8988T (cell line): ENCODE results near the gene RCC1.
"Not testable (repeated sequence)": the region's sequence is repeated elsewhere in the genome, so short reads cannot be mapped to it uniquely, and the experiment has no call there.

ENCODE experiments used
- DNase-seq: peaks from one replicate; pipeline ENCODE4 v3.0.0; 2011

The RCC1 gene

GRCh38 chr1:28512058-28512611, 6.3 kb downstream of the RCC1 start:
- DNase-seq = no peak

DNA sequence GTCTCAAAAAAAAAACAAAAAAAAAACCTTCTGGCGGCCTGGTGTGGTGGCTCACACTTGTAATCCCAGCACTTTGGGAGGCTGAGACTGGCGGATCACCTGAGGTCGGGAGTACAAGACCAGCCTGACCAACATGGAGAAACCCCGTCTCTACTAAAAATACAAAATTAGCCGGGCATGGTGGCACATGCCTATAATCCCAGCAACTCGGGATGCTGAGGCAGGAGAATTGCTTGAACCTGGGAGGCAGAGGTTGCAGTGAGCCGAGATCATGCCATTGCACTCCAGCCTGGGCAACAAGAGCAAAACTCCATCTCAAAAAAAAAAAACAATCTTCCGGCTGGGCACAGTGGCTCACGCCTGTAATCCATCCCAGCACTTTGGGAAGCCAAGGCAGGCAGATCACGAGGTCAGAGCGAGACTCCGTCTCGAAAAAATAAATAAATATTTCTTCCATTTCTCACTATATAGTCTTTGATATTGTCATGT, 8.6 kb downstream of the RCC1 start:
- not testable (repeated sequence) for DNase-seq

DNA sequence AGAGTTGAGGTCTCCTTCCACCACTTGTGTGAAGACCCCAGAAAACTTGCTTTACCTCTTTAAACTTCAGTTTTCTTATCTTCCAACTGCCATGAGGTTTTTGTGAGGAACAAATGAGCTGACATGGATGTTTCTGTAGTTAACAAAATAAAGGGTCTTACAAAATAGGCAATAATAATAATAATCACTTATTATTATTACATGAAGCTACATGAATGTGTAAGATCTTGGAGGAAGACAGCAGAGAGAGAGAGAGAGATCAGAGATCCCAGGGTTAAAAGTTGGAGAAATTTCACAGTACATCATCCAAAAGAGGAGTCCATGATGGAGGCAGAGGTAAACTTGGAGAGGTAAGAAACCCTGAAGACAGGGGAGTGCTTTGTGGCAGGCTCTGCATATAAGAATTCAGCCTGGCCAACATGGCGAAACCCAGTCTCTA, 10.7 kb downstream of the RCC1 start:
- DNase-seq = no peak

DNA sequence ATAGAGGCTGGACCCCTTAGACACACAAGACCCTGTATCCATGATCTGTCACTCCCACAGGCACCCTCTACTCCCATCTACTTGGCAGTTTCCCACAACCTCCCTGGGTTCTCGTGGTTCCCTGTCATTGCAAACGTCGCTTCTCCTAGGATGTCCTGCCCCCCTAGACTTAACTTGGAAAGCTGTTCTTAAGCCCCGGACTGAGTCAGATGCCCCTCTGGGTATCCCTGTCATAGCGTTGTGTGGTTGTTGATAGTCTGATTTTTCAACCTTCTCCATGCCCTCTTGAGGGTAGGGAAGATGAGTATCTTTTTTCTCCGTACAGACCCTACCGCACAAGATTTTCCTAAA, 11.8 kb downstream of the RCC1 start:
- no peak for DNase-seq

DNA sequence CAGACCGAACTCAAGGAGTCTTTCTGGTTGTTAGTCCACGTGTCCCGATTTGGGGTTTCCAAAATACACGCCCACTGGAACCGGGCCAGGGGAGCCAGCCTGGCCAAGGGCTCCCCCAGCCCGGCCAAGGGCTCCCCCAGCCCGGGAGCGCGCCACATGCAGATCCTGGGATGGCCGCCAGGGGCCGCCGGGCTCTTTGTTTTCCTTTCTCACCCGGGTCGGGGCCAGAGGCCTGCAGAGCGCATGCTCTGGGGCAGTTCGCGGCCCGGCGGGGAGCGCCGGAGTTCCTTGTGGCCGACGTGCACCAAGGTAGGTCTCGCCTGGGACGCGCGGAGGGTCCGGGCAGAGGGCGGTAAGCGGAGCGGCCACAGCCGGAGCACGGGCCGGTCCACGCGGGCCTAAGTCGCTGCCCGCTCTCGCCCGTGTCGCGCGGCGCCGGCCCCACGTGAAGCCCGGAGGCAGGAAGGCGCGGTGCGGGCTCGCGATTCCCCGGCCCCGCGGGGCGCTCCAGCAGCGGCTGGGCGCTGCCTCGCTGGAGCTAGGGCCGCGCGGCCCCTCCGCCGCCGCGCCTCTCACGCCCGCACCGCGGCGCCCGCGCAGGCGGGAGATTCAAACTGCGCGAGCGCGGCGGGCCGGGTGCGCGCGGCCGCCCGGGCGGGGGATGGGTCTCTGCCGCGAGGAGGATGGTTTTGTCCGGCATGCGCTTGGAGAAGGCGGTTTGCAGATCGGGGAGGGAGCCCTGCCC, 12.3 kb downstream of the RCC1 start:
- peak; percentile 64 for DNase-seq

DNA sequence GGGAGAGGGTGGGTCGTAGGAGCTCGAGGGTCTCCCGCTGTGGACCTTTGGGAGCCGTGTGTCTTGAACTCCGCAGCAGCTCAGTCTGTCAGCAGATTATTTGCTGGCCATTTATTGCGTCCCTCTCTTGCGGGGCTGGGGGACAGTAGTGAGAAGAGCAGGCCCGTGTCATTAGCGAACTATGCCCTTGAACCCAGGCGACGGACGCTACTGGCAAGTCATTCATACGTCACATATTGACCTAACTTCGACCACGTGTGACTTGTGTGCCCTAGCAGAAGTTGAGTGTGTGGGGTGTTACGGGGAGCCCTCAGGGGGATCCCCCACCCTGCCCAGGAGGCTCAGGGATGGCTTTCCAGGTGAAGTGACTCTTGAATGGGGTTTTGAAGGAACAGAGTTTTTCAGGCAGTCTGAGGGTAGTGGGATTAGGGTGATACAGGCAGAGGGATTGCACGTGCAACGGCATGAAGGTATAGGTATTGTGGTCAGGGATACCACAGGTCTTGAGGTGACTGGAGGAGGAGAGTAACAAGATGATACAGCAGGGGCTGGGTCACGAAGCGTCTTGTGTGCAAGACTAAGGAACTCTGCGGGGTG, 13.0 kb downstream of the RCC1 start:
- DNase-seq = no peak

DNA sequence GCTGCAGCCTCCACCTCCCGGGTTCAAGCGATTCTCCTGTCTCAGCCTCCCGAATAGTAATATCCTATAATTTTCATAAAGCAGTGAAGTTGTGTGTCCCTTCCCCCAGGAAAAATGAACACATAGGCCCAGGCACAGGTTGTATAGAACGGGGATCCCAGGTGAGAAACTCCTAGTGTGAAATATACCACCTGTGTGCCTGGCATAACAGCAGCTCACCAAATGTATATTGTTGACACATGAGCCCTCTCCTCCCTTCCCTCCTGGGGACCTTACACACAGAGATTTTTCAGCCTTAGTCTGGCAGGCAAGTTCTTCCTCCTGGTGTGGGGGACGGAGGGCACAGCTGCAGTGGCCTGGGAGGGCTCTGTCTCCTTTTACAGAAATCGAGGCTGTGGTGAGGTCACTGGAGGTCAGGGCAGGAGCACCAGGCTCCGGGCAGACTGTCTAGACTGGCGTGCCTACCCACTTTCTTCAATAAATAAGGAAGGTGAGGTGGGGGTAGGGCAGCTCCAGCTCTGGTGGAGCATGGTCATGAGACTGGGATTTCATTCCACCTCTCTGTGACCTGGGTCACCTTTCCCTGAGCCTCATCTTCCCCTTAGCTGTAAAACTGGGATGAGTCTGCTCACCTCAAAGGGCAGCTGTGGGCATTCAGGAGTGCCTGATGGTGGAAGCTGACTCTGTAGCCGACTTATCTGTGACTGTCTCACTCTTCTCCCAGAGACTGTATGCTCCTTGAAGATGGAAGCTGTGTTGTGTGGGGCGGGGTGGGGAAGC, 14.3 kb downstream of the RCC1 start:
- DNase-seq = no peak

DNA sequence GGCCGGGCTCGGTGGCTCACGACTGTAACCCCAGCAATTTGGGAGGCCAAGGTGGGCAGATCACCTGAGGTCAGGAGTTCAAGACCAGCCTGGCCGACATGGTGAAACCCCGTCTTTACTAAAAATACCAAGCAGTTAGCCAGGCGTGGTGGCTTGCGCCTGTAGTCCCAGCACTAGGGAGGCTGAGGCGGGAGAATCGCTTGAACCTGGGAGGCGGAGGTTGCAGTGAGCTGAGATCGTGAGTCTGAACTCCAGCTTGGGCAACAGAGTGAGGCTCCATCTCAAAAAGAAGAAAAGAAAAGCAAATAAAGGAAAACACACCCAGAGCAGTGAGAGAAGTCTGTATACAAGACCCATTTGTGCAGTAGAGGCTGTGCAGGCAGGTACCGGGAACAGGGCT, 15.0 kb downstream of the RCC1 start:
- not testable (repeated sequence) for DNase-seq

DNA sequence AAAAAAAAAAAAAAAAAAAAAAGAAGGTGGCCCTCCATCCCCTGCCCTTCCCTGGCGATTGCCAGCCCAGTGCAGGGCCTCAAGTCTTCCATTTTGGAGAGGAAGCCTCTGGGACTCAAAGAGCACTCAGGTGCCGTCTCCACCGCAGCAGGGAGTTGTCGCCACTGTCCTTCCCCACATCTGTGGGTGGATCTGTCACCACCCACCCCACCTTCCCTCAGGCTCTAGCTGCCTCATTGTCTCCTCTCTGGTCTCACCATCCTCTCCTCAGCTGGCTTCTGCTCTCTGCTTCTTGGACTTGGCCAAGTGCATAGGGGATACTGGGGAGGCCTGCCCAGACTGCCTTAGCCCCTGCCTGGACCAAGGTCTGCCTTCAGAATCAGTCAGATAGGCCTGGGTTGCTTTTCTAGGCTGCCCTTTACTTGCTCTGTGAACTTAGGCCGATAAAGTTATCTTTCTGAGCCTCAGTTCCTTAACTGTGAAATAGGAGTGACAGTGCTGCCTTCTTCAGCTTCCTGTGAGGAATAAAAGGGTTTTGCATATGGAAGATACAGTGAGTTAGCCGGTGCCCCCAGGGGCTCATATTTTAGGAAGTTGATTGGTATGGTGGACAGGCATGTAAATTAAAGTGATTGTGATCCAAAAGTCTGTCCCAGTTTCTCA, 15.8 kb downstream of the RCC1 start:
- no peak for DNase-seq

- not testable (repeated sequence) for DNase-seq
Observed at GRCh38 chr1:28522537-28522936, 16.7 kb downstream of the RCC1 start.

- not testable (repeated sequence) for DNase-seq
Observed at GRCh38 chr1:28525002-28525642, 19.3 kb downstream of the RCC1 start.

DNA sequence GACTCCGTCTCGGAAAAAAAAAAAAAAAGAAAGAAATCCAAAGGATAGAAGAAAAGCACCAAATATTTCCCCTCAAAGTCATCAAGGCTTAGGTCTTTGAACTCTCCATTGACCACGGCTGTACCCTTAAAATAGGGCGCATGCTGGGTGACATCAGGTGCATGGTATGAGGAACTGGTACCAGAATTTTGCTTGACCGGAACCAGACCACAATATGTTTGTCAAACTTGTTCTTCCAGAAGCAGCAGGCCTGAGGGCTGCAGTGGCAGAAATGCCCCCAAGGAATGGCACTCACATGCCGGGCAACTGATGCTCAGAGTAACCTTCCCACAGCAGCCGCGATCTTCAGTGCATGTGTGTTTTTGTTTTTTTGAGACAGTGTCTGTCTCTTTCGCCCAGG, 21.0 kb downstream of the RCC1 start:
- DNase-seq = no peak

- no peak for DNase-seq
Observed at GRCh38 chr1:28530456-28530855, 24.6 kb downstream of the RCC1 start.

- no peak for DNase-seq
Observed at GRCh38 chr1:28534671-28535070, 28.8 kb downstream of the RCC1 start.

GRCh38 chr1:28535180-28535579, 29.3 kb downstream of the RCC1 start:
- DNase-seq = no peak

DNA sequence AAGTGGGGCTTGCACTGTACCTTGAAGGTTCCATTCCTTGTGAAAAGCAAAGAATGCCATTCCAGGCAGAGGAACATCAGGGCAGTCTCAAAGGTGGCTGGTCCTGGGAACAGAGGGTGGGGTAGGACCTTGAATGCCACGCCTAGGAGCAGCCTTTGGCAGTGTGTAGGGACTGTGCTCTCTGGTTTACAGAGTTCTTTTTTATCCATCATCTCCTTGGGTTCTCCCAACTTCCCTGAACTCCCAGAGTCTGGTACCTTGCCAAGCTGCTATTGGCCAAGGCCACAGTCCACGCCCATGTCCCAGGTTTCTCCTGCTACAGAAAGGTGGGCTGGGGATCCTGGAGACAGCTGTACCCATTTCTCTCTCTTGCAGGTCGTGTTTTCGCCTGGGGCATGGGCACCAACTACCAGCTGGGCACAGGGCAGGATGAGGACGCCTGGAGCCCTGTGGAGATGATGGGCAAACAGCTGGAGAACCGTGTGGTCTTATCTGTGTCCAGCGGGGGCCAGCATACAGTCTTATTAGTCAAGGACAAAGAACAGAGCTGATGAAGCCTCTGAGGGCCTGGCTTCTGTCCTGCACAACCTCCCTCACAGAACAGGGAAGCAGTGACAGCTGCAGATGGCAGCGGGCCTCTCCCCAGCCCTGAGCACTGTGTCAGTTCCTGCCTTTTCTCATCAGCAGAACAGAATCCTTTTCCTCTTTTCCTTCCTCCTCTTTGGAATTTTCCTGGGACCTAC, 31.8 kb downstream of the RCC1 start:
- no peak for DNase-seq

DNA sequence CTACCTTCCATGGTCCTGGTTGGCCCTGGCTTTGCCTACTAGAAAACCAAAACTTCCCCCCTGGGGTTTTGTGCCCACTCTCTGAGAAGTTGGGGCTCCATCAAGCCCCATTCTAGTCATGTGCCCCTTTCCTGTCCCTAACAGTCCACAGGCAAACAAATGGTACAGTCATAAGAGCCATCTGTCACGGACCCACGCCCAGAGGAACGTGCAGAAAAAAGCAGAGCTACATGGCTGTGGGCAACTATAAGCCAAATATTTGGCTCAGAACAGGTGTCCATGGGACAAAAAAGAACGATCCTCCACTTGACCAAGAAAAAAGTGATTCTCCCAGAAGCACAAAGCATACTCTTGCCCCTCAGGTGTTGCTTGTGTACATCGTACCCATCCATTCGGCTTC, 32.4 kb downstream of the RCC1 start:
- DNase-seq = no peak

DNA sequence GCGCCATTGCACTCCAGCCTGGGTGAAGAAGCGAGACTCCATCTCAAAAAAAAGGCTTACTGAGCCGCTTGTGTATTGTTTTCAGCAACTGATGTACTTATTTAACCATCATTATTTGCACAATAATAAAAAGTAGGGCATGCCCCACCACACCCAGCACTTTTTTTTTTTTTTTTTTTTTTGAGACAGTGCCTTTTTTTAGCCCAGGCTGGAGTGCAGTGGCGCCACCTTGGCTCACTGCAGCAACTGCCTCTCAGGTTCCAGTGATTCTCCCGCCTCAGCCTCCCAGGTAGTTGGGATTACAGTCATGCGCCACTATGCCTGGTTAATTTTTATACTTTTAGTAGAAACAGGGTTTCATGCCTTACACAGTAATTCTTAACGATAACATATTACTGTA, 34.8 kb downstream of the RCC1 start:
- DNase-seq = no peak

DNA sequence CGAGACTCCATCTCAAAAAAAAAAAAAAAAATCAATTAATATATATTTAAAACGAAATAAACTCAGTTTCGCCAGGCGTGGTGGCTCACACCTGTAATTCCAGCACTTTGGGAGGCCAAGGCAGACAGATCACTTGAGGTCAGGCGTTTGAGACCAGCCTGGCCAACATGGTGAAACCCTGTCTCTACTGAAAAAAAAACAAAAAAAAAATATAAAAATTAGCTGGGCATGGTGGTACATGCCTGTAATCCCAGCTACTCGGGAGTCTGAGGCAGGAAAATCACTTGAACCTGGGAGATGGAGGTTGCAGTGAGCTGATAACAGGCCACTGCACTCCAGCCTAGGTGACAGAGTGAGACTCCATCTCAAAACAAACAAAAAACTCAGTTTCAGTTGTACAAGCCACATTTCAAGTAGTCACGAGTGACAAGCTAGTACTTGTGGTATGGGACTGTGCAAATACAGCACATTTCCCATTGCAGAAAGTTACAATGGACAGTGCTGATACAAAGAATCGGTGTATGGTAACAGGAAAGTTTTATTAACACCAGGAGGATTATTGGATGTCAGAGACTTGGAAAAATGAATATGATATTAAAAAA, 35.7 kb downstream of the RCC1 start:
- DNase-seq = not testable (repeated sequence)

- no peak for DNase-seq
Observed at GRCh38 chr1:28545246-28545628, 39.4 kb downstream of the RCC1 start.

DNA sequence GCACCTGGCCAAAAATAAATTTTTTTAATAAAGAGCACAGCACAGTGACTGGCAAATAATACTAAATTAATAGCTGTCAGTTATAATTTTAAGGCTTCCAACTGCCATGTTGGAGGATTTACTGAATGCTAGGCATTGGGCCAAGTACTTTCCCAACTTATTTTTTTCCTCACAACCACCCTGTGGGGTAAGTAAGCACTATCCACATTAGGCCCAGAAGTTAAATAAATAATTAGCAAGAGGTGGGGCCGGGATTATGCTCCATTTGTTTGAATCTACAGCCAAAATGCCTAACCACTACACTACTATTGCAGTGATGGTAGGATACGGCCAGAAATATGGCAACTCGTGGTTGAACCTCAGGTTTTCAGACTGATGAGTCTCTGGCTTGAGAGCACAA, 42.5 kb downstream of the RCC1 start:
- no peak for DNase-seq
